NCI-H748 (cell line): Measurements from ENCODE around the gene KLHDC4.
"Not testable (repeated sequence)": the region's sequence is repeated elsewhere in the genome, so short reads cannot be mapped to it uniquely, and the experiment has no call there.

ENCODE experiments used
- DNase-seq: peaks from one replicate; lab custom pipeline; 2025; ENCODE audit not compliant: unreplicated experiment; lab: John Stamatoyannopoulos, UW

Gene KLHDC4

GRCh38 chr16:87765776-87766484 lies at the start of gene KLHDC4:
KLHDC4 (minus strand) TSS chr16:87765986; CDS start chr16:87765890, 96 bp downstream.
- DNase-seq = peak; percentile 81

GRCh38 chr16:87815567-87815966 lies 49.8 kb upstream of the KLHDC4 start:
- DNase-seq = no peak

GRCh38 chr16:87812200-87812656 lies 46.4 kb upstream of the KLHDC4 start:
- peak; percentile 7 for DNase-seq

GRCh38 chr16:87811454-87811853 lies 45.7 kb upstream of the KLHDC4 start:
- not testable (repeated sequence) for DNase-seq

- DNase-seq = peak; percentile 27
Observed at GRCh38 chr16:87809150-87809902, 43.5 kb upstream of the KLHDC4 start.

GRCh38 chr16:87808108-87808507 lies 42.3 kb upstream of the KLHDC4 start:
- no peak for DNase-seq

GRCh38 chr16:87806641-87807546 lies 41.1 kb upstream of the KLHDC4 start:
- peak; percentile 93 for DNase-seq

GRCh38 chr16:87806261-87806640 lies 40.5 kb upstream of the KLHDC4 start:
- no peak for DNase-seq

- DNase-seq = no peak
Observed at GRCh38 chr16:87803385-87803784, 37.6 kb upstream of the KLHDC4 start.

- DNase-seq = no peak
Observed at GRCh38 chr16:87802670-87803069, 36.9 kb upstream of the KLHDC4 start.

GRCh38 chr16:87801679-87802259 lies 36.0 kb upstream of the KLHDC4 start:
- no peak for DNase-seq

- peak; percentile 45 for DNase-seq
Observed at GRCh38 chr16:87800497-87800896, 34.7 kb upstream of the KLHDC4 start.

GRCh38 chr16:87795336-87795735 lies 29.6 kb upstream of the KLHDC4 start:
- no peak for DNase-seq

- no peak for DNase-seq
Observed at GRCh38 chr16:87794485-87795078, 28.8 kb upstream of the KLHDC4 start.

GRCh38 chr16:87792205-87792565 lies 26.4 kb upstream of the KLHDC4 start:
- DNase-seq = no peak

GRCh38 chr16:87791295-87792204 lies 25.8 kb upstream of the KLHDC4 start:
- no peak for DNase-seq

GRCh38 chr16:87790292-87791100 lies 24.7 kb upstream of the KLHDC4 start:
- DNase-seq = peak; percentile 22

- DNase-seq = no peak
Observed at GRCh38 chr16:87789437-87790291, 23.9 kb upstream of the KLHDC4 start.
